ENCODE results near the gene FERMT3.
"Not testable (repeated sequence)": the region's sequence is repeated elsewhere in the genome, so short reads cannot be mapped to it uniquely, and the experiment has no call there.

Gene FERMT3

DNA sequence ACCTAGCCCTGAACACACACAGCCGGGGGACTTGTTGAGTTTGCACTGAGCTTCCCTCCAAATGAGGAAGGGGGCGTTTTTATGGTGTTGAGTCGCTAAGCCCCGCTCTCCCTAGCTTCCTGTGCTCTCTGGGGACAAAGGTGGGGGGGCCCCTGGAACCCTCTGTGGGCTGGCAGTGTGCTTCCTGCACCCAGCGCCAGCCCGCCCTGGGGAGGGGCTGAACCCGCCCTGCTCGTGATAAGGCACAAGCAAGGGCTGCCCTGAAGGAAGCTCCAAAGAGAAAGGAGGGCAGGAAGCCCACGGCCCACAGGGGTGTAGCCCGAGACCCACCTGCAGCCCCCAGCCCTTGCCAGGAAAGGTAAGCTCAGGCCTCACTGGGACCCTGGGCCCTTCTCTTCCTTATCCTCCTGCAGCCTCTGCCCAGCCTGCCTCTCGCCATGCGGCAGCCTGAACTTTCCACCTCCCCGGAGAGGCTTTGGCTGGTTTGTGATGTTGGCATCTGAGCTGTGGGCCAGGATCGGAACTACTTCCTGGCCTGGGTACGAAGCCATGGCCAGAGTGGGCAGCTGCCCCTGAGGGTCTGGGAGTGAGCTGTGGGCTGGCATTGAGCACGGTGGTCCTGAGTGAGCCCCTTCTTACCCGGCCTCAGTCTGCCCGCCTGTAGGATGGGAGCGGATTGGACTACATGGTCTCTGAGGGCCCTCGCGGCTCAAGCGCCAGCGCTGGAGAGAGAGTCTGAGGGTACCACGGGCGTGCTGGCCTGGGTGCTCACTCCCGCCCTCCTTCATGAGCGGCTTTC, at the start of gene FERMT3:
Gene FERMT3, plus strand, starts transcription at position 265 of the 799 bp plus-strand sequence. CDS start 644 bp downstream, outside the sequence.
- peak within 1 kb of the TSS; percentile 96 for H3K27ac Mint-ChIP-seq
- no peaks in the 10 kb centered on the region for H3K27me3 Mint-ChIP-seq
- peak within 1 kb of the TSS; percentile 93 for H3K4me3 Mint-ChIP-seq
- H3K4me1 Mint-ChIP-seq (ENCODE audit: low read depth), result peaks cover 33% of the 10 kb centered on the region
- no peaks in the 10 kb centered on the region for H3K9me3 Mint-ChIP-seq (ENCODE audit: low read depth)
- peaks cover 3% of the 10 kb centered on the region for H3K36me3 Mint-ChIP-seq

DNA sequence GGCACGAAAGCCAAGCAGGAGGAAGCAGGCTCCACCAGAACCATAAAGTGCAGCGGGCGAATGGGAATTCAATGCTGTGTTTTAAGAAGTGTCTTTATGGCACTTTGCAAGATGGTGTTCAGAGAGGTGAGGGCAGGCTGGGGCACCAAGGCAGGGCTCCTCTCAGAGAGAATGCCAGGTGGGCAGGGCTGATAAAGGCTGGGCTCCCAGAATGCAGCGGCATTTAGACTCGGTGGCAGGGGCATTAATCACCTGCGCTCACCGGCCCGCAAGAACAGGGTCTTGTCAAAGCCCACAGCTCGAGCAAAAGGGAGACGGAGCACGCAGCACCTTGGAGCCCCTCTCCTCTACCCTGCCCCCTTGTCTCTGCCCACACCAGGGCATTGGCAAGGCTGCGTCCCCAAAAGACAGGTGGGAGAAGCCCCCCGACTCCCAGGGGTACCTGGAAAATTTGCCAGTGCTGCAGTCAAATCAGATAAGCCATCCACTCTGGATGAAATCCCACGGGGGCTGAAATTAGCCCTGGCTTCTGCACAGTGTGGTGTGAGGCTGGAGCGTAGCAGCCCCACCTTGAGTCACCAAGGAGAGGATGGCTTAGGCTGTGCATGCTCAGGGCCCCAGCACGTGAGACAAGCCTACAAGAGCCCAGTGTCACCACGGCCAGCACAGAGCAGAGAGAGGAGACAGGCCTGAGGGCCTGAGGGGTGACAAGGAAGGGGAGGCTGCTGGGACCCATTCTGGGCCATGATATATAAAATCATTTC, 48.7 kb upstream of the FERMT3 start:
- peaks cover 1% of the 10 kb centered on the region for H3K4me1 Mint-ChIP-seq (ENCODE audit: low read depth)
- H3K4me3 Mint-ChIP-seq, result no peak overlapping the region
- H3K36me3 Mint-ChIP-seq, result peaks cover 6% of the 10 kb centered on the region
- H3K27me3 Mint-ChIP-seq, result no peaks in the 10 kb centered on the region
- no peaks in the 10 kb centered on the region for H3K9me3 Mint-ChIP-seq (ENCODE audit: low read depth)
- H3K27ac Mint-ChIP-seq, result no peak overlapping the region

DNA sequence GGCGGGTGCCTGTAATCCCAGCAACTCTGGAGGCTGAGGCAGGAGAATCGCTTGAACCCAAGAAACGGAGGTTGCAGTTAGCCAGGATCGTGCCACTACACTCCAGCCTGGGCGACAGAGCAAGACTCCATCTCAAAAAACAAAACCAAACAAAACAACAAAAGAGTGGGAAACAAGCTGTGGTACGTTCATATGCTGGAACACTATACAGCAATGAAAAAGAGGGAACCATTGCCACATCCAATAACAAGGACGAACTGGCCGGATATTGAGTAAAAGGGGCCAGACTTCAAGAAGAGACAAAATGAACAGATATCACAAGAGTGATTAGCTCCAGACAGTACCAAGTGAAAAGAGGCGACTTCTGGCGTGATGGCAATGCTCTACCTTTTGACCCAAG, 45.5 kb upstream of the FERMT3 start:
- Mint-ChIP-seq H3K36me3 (peaks cover 6% of the 10 kb centered on the region), H3K27ac (no peak overlapping the region), H3K4me1 (ENCODE audit: low read depth) (peaks cover 3% of the 10 kb centered on the region), H3K27me3 (no peaks in the 10 kb centered on the region), H3K9me3 (ENCODE audit: low read depth) (no peaks in the 10 kb centered on the region), H3K4me3 (no peak overlapping the region)

DNA sequence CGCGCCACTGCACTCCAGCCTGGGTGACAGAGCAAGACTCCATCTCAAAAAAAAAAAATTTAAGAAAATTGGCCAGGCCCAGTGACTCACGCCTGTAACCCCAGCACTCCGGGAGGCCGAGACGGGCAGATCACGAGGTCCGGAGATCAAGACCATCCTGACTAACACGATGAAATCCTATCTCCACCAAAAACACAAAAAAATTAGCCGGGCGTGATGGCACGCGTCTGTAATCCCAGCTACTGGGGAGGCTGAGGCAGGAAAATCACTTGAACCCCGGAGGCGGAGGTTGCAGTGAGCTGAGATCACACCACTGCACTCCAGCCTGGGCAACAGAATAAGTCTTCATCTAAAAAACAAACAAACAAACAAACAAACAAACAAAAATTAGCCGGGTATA, 43.8 kb upstream of the FERMT3 start:
- not testable (repeated sequence) for H3K27me3 Mint-ChIP-seq; H3K36me3 Mint-ChIP-seq; H3K4me3 Mint-ChIP-seq; H3K4me1 Mint-ChIP-seq (ENCODE audit: low read depth); H3K9me3 Mint-ChIP-seq (ENCODE audit: low read depth); H3K27ac Mint-ChIP-seq

DNA sequence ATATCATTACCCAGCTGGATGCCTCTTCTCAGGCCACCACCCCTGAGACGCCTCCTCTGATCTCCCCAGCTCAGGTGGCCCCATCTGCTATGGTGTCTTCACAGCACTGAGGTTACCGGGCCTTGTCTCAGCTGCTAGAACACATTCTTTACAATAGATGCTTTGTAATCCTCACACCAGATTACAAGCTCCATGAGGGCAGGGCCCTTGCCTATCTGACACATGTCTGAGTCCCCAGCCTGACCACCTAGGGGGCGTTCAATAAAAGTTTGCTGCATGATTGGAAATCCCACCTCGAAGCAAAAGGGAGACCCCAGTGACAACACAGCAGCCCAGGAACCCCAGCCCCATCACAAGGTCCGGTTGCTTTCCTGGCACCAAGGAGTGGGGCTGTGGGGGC, 42.6 kb upstream of the FERMT3 start:
- peaks cover 9% of the 10 kb centered on the region for H3K4me1 Mint-ChIP-seq (ENCODE audit: low read depth)
- peaks cover 6% of the 10 kb centered on the region for H3K36me3 Mint-ChIP-seq
- H3K27me3 Mint-ChIP-seq, result no peaks in the 10 kb centered on the region
- H3K9me3 Mint-ChIP-seq (ENCODE audit: low read depth), result no peaks in the 10 kb centered on the region
- H3K4me3 Mint-ChIP-seq, result peak overlapping the region; percentile 89
- H3K27ac Mint-ChIP-seq, result no peak overlapping the region

DNA sequence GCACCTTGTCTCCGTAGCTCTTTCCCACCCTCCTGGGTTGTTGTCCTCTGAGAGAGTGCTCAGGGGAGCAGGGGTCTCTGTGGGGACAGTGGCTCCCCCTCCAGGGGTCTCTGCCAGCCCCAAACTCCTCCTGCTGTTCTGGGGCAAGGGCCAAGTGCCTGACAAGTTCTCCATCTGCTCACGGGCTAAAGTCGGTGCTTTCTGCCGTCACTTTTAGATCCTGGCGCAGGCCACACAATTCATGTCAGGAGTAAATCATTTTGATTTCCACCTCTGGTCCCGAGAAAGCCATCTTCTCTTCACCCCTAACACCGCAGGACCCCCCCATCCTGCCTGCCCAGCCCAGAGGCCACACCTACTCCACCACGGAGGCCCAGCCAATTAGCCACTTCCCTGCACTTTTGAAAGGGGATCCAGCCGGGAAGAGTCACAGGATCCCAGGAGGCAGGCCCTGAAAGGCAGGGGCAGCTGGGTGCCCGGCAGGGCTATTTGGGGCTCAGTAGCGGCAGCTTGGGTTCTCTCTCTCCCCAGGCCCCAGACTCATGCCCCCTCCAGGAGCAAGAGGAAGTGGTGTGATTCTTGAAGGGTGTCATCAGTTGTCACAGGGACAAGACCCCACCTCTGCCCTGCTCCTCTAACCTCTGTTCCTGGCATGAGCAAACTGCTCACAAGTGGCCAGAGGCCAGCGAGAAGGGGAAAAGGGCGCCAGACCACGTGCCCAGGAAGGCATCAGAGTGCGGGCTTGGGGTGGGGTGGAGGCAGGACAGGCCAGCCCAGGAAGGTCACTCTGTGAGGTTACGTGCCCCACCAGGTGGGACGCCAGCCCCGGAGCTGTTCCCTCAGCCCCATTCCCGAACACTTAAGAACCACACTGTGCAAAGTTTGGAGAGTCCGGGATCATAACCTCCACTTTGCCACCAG, 41.9 kb upstream of the FERMT3 start:
- H3K27ac Mint-ChIP-seq, result peak overlapping the region; percentile 79
- H3K9me3 Mint-ChIP-seq (ENCODE audit: low read depth), result no peaks in the 10 kb centered on the region
- peaks cover 9% of the 10 kb centered on the region for H3K4me1 Mint-ChIP-seq (ENCODE audit: low read depth)
- H3K4me3 Mint-ChIP-seq, result peak overlapping the region; percentile 89
- no peaks in the 10 kb centered on the region for H3K27me3 Mint-ChIP-seq
- peaks cover 6% of the 10 kb centered on the region for H3K36me3 Mint-ChIP-seq

DNA sequence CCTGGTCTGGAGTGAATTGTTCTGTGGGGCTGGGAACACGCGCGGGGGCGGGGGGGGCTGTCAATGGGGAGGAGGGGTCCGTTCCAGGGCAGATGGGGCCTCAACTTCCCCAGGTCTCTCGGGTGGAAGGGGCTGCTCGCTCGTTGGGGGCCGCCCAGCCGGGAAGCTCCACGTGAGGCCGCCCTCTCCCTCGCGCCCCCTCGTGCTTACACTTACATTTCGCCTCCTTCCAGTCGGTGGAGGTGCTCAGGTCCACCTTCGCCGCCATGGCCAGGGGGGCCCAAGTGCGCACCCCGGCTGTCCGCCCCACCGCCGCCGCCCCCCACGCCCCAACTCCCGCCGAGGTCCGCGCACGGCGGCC, 41.1 kb upstream of the FERMT3 start:
- peaks cover 6% of the 10 kb centered on the region for H3K36me3 Mint-ChIP-seq
- peak overlapping the region; percentile 89 for H3K4me3 Mint-ChIP-seq
- H3K27me3 Mint-ChIP-seq, result no peaks in the 10 kb centered on the region
- no peaks in the 10 kb centered on the region for H3K9me3 Mint-ChIP-seq (ENCODE audit: low read depth)
- H3K4me1 Mint-ChIP-seq (ENCODE audit: low read depth), result peaks cover 9% of the 10 kb centered on the region
- H3K27ac Mint-ChIP-seq, result no peak overlapping the region

DNA sequence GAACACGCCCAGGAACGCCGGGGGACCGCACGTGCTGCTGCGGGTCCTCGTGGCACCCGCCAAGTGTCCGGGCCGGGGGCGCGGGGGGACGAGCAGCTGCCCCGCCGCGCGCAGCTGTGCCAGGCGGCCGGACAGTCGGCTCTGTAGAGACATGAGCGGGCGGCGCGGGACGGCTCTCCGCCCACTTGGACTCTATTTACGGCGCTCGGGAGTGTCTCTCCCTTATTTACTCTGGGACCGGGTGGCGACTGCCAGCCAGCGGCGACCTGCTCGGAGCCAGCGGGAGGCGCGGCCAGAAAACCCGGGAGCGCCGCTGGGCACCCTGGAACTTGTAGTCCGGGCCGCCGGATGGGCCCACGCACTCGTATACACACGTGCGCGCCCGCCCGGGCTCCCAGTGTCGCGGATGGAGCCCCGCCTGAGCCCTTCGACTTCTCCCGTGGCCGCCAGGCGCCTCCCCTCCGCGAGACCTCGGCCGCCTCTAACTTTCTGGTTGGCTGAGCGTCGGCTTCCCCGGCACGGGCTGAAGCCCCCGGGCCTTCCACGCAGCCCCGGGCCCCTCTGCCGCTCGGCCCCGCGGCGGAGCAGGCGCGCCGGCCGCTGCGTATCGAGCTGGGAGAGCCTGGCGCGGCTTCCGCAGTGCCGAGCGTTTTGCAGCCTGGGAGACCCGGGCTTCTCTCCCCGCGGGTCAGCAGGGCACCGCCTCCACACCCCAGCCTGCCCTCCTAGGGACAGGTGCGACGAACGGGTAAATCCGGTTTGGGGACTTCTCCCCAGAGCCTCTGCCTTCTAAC, 40.5 kb upstream of the FERMT3 start, which contains the start of gene MACROD1:
Gene MACROD1, minus strand, starts transcription at position 272 of the 794 bp plus-strand sequence. Its CDS starts 119 bp downstream, at position 153.
- Mint-ChIP-seq H3K9me3 (ENCODE audit: low read depth) (no peaks in the 10 kb centered on the region), H3K4me1 (ENCODE audit: low read depth) (peaks cover 9% of the 10 kb centered on the region), H3K27me3 (no peaks in the 10 kb centered on the region), H3K36me3 (peaks cover 5% of the 10 kb centered on the region), H3K27ac (peak within 1 kb of the TSS; percentile 88), H3K4me3 (peak within 1 kb of the TSS; percentile 96)

DNA sequence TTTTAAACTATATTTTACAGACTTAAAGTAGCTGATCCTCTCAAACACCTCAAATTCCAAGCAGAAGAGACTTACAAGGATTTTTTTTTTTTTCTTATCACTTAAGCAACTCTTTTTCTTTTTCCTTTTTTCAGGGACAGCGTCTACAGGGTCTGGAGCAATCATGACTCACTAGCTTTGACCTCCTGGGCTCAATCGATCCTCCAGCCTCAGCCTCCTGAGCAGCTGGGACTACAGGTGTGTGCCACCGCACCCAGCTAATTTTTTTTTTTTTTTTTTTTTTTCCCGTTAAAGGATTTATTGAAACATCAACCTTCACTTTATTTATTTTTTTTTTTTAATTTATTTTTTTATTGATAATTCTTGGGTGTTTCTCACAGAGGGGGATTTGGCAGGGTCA, 36.1 kb upstream of the FERMT3 start:
- Mint-ChIP-seq H3K4me1 (ENCODE audit: low read depth) (peaks cover 6% of the 10 kb centered on the region), H3K27ac (no peak overlapping the region), H3K4me3 (no peak overlapping the region), H3K27me3 (no peaks in the 10 kb centered on the region), H3K36me3 (peaks cover 3% of the 10 kb centered on the region), H3K9me3 (ENCODE audit: low read depth) (no peaks in the 10 kb centered on the region)

DNA sequence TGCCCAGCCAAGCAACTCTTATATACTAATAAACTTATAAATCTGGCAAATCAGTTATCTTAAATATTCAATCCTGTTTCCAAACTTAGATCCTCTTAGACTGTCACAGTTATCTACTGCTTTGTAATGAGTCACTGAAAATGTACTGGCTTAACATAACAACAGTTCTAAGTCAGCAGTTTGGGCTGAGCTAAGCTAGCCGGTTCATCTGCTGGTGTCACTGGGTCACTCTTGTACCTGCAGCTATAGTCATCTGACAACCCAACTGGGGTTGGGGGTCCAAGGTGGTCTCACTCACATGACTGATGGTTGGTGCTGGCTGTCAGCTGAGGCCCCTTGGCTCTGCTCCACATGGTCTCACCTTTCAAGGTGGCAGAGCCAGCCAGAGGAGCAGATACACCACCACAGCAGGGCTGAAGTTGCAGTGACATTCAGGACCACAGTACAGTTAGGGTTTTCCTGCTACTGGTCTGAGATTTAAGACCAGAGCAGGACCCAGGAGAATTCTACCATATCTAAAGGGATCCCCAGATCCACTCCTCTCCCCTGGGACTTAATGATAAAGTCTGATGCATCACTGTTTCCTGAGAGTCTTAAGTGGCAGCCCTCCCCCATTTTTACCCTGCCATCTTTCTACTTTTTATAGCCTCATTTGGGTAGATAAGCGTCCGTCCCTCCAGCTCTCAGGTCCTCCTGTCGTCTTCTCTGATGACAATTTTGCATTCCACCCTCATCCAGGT, 32.7 kb upstream of the FERMT3 start:
- Mint-ChIP-seq H3K9me3 (ENCODE audit: low read depth) (no peaks in the 10 kb centered on the region), H3K27me3 (no peaks in the 10 kb centered on the region), H3K4me1 (ENCODE audit: low read depth) (peaks cover 12% of the 10 kb centered on the region), H3K4me3 (no peak overlapping the region), H3K27ac (no peak overlapping the region), H3K36me3 (peaks cover 3% of the 10 kb centered on the region)

DNA sequence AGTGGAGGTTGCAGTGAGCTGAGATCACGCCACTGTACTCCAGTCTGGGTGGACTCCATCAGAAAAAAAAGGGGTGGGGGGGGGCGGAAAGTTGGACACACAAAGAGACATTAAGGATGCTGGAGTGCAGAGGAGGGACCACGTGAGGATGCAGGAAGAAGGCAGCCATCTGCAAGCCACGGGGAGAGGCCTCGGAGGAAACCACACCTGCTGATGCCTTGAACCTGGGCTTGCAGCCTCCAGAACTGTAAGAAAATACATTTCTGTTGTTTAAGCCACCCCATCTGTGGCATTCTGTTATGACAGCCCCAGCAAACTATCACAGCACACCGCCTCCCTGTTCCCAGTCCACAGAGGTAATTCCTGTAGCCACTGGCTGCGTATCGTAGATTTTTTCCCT, 29.8 kb upstream of the FERMT3 start:
- no peaks in the 10 kb centered on the region for H3K9me3 Mint-ChIP-seq (ENCODE audit: low read depth)
- no peak overlapping the region for H3K27ac Mint-ChIP-seq
- no peak overlapping the region for H3K4me3 Mint-ChIP-seq
- H3K27me3 Mint-ChIP-seq, result no peaks in the 10 kb centered on the region
- H3K36me3 Mint-ChIP-seq, result peaks cover 3% of the 10 kb centered on the region
- peaks cover 21% of the 10 kb centered on the region for H3K4me1 Mint-ChIP-seq (ENCODE audit: low read depth)

DNA sequence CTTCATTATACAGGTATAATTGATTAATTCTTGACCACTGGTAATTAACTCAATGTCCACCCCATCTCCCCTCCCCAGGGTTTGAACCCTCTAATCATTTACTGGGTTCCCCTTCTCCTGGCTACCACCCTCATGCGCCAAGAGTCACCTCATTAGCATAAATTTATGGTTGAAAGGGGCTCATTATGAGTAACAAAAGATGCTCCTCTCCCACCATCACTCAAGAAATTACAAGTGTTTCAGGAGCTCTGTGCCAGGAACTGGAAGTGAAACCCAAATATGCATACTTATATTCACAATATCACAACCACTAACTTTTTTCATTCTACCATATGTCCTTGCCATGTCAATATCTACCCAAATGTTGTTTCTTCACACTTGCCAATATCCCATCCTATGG, 28.3 kb upstream of the FERMT3 start:
- no peak overlapping the region for H3K27ac Mint-ChIP-seq
- no peaks in the 10 kb centered on the region for H3K9me3 Mint-ChIP-seq (ENCODE audit: low read depth)
- H3K36me3 Mint-ChIP-seq, result peaks cover 3% of the 10 kb centered on the region
- H3K4me1 Mint-ChIP-seq (ENCODE audit: low read depth), result peaks cover 29% of the 10 kb centered on the region
- no peak overlapping the region for H3K4me3 Mint-ChIP-seq
- H3K27me3 Mint-ChIP-seq, result no peaks in the 10 kb centered on the region

DNA sequence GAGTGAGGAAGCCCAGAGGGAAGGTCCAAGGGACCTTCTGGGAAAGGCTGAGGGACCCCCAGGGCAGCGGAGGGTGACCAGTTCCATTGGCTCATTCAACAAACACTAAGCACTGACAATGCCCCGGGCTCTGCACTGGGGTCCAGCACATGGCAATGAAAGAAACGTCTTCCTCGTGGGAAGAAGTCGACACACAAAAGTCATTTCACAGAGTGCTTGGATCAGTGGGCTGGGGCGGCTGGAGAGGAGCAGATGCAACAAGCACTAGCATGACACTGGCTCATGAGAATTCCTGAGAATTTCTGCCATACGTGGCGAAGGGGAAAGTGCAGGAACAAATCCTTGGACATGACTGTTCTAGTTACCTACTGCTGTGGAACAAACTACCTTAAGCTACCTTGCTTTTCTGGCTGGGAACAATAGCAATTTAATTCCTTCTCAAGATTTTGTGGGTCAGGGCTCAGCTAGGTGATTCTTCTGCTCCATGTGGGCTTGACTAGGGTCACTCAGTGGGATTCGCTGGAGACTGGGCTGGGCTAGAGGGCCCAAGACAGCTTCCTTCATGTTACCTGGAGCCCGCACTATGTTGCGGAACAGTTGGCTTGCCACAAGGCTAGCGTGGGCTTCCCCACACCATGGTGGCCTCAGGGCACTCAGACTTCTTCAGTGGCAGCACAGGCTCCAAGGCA, 27.4 kb upstream of the FERMT3 start:
- H3K27me3 Mint-ChIP-seq, result no peaks in the 10 kb centered on the region
- no peaks in the 10 kb centered on the region for H3K9me3 Mint-ChIP-seq (ENCODE audit: low read depth)
- H3K27ac Mint-ChIP-seq, result no peak overlapping the region
- peaks cover 2% of the 10 kb centered on the region for H3K36me3 Mint-ChIP-seq
- H3K4me3 Mint-ChIP-seq, result no peak overlapping the region
- H3K4me1 Mint-ChIP-seq (ENCODE audit: low read depth), result peaks cover 36% of the 10 kb centered on the region
